AG04449 (cell line): ENCODE results near the gene TLR6.

Experiments used
- CTCF ChIA-PET: fragments of 350-600 bp; formaldehyde crosslinking; extraction: SDS; loops from one replicate; lab custom pipeline; 2021; ENCODE audit warnings: antibody characterized with exemption; lab: Yijun Ruan, JAX
- POLR2A ChIA-PET: fragments of 400-600, 350-600 bp; formaldehyde crosslinking; extraction: SDS; loops from one replicate; lab custom pipeline; 2020; ENCODE audit warnings: antibody characterized with exemption, inconsistent platforms; lab: Yijun Ruan, JAX
- DNase-seq: peaks from one replicate; pipeline ENCODE4 v3.0.0-alpha.2; 2010; ENCODE audit warnings: low read depth, low spot score
- H3K4me3 ChIP-seq: 2 replicates; pipeline ENCODE4 v1.5.1; 2011; ENCODE audit warnings: low read depth, mild to moderate bottlenecking, control low read depth, low read length
- CTCF ChIP-seq: IDR thresholded peaks from one replicate; pipeline ENCODE4 v1.5.1; 2011; ENCODE audit warnings: mild to moderate bottlenecking, moderate library complexity, low read length, control low read depth, inconsistent platforms; ENCODE audit not compliant: insufficient read depth; ENCODE audit errors: missing control alignments

Gene TLR6

GRCh38 chr4:38837334-38837733, 19.3 kb downstream of the TLR6 start:
- DNase-seq = no peak
- POLR2A ChIA-PET = no interaction called here
- CTCF ChIA-PET = no interaction called here
- H3K4me3 ChIP-seq = no peak overlapping the region
- no peak for TF ChIP-seq CTCF

GRCh38 chr4:38834570-38834969, 22.0 kb downstream of the TLR6 start:
- DNase-seq = no peak
- TF ChIP-seq CTCF = no peak
- no peak overlapping the region for H3K4me3 ChIP-seq
- ChIA-PET POLR2A (no interaction called here), CTCF (interaction anchor here (0.6 to 2.0 kb wide), 5 partner anchors 21 to 33 kb away, joined by 3 to 5 read pairs (median 3); partner anchors contain the start of genes FAM114A1, TLR1 and TLR6)

GRCh38 chr4:38832624-38833528, 23.7 kb downstream of the TLR6 start:
- ChIA-PET POLR2A (no interaction called here), CTCF (interaction anchor here (1.3 to 2.6 kb wide), 3 partner anchors 23 to 34 kb away, joined by 4 to 7 read pairs (median 5); partner anchors contain the start of genes FAM114A1 and TLR1)
- DNase-seq = no peak

GRCh38 chr4:38832206-38832605, 24.4 kb downstream of the TLR6 start:
- no peak for DNase-seq
- no peak for TF ChIP-seq CTCF
- ChIA-PET POLR2A (no interaction called here), CTCF (interaction anchor here (2.6 to 3.5 kb wide), 2 partner anchors 28 kb away, joined by 7 to 10 read pairs; partner anchors contain the start of gene TLR1)
- no peak overlapping the region for H3K4me3 ChIP-seq

More at GRCh38 chr4:38832624-38833528, 23.7 kb downstream of the TLR6 start:
- TF ChIP-seq CTCF = no peak
- H3K4me3 ChIP-seq = no peak overlapping the region

GRCh38 chr4:38831653-38832052, 25.0 kb downstream of the TLR6 start:
- no peak overlapping the region for H3K4me3 ChIP-seq
- CTCF ChIA-PET = interaction anchor here (0.6 to 3.5 kb wide), 4 partner anchors 28 to 47 kb away, joined by 3 to 10 read pairs (median 5); partner anchors contain the start of gene TLR1
- peak; percentile 94 for DNase-seq
- POLR2A ChIA-PET = no interaction called here
- TF ChIP-seq CTCF = no peak

- no peak overlapping the region for H3K4me3 ChIP-seq
- TF ChIP-seq CTCF = no peak
- DNase-seq = no peak
- ChIA-PET CTCF (interaction anchor here (1.3 to 3.5 kb wide), 3 partner anchors 25 to 46 kb away, joined by 3 to 10 read pairs (median 4); partner anchors contain the start of gene TLR10), POLR2A (no interaction called here)
Observed at GRCh38 chr4:38829237-38829636, 27.4 kb downstream of the TLR6 start.
